ENCODE data around the gene OR1J2. TPM values are rescaled to one million over a fixed set of nuclear protein-coding genes. Genes with fewer than 3 reads are reported as not detected.

Gene OR1J2
- total RNA-seq, 1 donor from 2014 or later: not detected

GRCh38 chr9:122551371-122551770 is 40.8 kb downstream of the OR1J2 start:
- DNase-seq (ENCODE audit: low read depth): no peak

DNA sequence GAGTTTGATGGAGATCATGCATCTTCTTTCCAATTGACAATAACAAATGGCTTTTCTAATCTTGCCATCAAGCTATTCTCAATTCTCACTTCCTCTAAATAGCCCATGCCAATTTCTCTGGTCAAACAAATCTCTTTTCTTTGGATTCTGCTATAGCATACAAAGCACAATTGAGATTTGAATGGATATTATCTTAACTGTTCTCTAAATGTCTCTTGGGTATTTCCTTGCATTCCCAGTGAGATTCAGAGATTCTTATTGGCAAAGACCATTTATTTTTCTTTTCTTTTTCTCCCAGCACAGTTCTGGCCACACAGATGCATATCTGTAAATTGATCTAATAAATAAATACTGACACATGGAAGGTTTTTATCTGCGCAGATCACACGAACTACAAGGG is 42.2 kb downstream of the OR1J2 start, which contains the start of gene OR1N2:
TSS of gene OR1N2 (plus strand) at position 301 of the 400 bp plus-strand sequence. CDS start 100 bp downstream, outside the sequence.
- DNase-seq (ENCODE audit: low read depth): no peak

Other genes with a start within 250 kb of the OR1J2 start
- gene RBM18, start 246.0 kb upstream of the OR1J2 start, total RNA-seq: 14.9 and 16.0 TPM in 2 replicates
- 41.2 and 45.4 TPM in 2 replicates for gene MRRF, start 245.9 kb upstream of the OR1J2 start, total RNA-seq
- 1.9 and 2.4 TPM in 2 replicates for gene PTGS1, start 139.8 kb upstream of the OR1J2 start, total RNA-seq
- gene OR1J1, start 32.9 kb upstream of the OR1J2 start, total RNA-seq: not detected in 2 replicates
- not detected in 2 replicates for gene OR1J4, start 8.3 kb downstream of the OR1J2 start, total RNA-seq
- not detected in 2 replicates for gene OR1N1, start 16.5 kb downstream of the OR1J2 start, total RNA-seq
- not detected in 2 replicates for gene OR1N2, start 42.3 kb downstream of the OR1J2 start, total RNA-seq
- gene OR1L8, start 72.6 kb downstream of the OR1J2 start, total RNA-seq: not detected in 2 replicates
- not detected in 2 replicates for gene OR1Q1, start 103.9 kb downstream of the OR1J2 start, total RNA-seq
- gene OR1B1, start 146.8 kb downstream of the OR1J2 start, total RNA-seq: not detected in 2 replicates
- gene OR1L1, start 150.9 kb downstream of the OR1J2 start, total RNA-seq: not detected in 2 replicates
- not detected in 2 replicates for gene OR1L3, start 164.3 kb downstream of the OR1J2 start, total RNA-seq
- gene OR1L4, start 213.2 kb downstream of the OR1J2 start, total RNA-seq: not detected in 2 replicates
- not detected in 2 replicates for gene OR1L6, start 231.5 kb downstream of the OR1J2 start, total RNA-seq

Data from renal cortical epithelial cell (primary cell).